GM06990 (cell line): ENCODE data around the gene CIRBP.

Experiments used
- DNase-seq: peaks from one replicate; pipeline ENCODE4 v3.0.0-alpha.2; 2011; ENCODE audit not compliant: insufficient read length; ENCODE audit errors: extremely low read depth
- H3K27me3 ChIP-seq: replicated peaks from 2 replicates; pipeline ENCODE4 v1.6.0; 2011; ENCODE audit warnings: low read length; ENCODE audit not compliant: control insufficient read depth, insufficient read depth
- H3K36me3 ChIP-seq: 2 replicates; pipeline ENCODE4 v1.5.1; 2011; ENCODE audit warnings: low read length; ENCODE audit not compliant: control insufficient read depth, insufficient read depth
- H3K4me3 ChIP-seq: replicated peaks from 2 replicates; pipeline ENCODE4 v1.5.1; 2011; ENCODE audit warnings: low read depth, mild to moderate bottlenecking, control low read depth, low read length
- TF ChIP-seq, protein P1 (sequence below): IDR thresholded peaks from 2 replicates; pipeline ENCODE4 v1.5.1; 2011; ENCODE audit warnings: low read length, control low read depth, mild to moderate bottlenecking, inconsistent platforms; ENCODE audit not compliant: insufficient read depth, poor library complexity, severe bottlenecking

Gene CIRBP

DNA sequence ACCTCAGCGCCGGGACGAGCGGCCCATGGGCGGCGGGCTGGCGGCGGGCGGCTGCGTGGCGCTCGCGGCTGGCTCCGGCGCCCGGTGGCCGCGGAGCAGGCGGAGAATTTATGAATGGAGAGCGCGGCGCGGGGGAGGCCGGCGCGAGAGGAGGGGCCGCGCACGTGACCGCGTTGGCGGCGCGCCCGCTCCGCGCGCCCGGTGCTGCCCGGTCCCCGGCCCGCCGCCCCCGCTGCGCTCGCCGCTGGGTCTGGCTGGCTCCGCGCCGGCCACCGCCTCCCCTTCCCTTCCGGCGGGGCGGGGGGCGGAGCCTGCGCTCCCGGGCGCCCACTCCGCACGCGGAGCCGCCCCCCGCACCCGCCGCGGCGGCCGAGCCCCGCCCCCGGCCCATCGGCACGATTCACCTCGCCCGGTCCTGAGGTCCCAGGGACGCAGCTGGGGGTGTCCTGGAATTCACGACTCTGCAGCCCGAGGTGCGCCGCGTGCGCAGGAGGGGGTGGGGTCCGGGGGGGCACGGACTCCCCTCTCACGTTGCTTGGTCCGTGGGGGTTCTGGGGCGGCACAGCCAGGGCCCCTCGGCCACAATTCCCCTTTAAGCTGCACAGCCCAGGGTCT, 31.3 kb upstream of the CIRBP start, which contains the start of gene CBARP:
CBARP (minus strand) TSS at position 252 of the 615 bp plus-strand sequence. CDS start 1,905 bp downstream, outside the sequence.
- Histone ChIP-seq H3K4me3 (peak within 1 kb of the TSS; percentile 53), H3K27me3 (no peaks in the 10 kb centered on the region), H3K36me3 (no peaks in the 10 kb centered on the region)
- TF ChIP-seq, protein P1, sequence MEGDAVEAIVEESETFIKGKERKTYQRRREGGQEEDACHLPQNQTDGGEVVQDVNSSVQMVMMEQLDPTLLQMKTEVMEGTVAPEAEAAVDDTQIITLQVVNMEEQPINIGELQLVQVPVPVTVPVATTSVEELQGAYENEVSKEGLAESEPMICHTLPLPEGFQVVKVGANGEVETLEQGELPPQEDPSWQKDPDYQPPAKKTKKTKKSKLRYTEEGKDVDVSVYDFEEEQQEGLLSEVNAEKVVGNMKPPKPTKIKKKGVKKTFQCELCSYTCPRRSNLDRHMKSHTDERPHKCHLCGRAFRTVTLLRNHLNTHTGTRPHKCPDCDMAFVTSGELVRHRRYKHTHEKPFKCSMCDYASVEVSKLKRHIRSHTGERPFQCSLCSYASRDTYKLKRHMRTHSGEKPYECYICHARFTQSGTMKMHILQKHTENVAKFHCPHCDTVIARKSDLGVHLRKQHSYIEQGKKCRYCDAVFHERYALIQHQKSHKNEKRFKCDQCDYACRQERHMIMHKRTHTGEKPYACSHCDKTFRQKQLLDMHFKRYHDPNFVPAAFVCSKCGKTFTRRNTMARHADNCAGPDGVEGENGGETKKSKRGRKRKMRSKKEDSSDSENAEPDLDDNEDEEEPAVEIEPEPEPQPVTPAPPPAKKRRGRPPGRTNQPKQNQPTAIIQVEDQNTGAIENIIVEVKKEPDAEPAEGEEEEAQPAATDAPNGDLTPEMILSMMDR = no peak
- DNase-seq = no peak

DNA sequence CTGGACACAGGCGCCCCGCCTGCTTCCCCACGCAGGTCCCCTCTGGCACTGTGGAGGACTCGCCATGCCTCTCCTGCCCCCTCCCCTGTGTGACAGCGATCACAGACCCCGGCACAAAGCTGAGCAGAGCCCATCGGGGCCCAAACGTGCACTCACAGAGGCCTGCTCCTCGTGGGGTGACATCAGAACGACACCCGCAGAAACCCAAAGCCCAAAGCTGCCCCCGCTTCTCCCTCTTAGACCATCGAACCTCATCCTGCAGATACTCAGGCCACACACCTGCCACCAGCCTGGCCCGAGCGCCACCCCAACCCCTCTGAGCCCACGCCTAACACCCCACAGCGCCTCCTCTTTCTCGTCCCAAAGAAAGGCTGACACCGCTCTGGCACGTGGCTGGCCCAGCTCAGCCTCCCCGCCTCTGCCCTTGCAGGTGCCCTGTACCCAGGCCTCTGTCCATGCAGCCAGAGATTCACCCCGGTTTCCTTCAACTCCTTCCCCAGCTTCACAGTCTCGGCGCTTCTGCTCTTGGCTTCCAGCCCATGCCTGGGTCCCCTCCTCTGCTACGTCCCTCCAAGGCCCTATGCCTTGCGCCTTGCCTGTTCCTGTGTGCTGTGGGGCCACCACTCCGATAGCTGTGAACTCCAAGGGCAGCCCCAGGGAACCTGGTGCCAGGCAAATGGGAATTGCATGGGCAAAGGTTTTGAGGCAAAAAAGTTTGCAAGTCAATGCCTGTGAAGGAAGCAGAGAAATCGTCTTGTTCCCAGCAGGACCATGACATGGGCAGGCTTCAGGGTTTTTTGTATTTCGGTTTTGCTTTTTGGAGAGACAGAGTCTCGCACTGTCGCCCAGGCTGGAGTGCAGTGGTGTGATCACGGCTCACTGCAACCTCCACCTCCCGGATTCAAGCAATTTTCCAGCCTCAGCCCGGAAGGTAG, 30.5 kb upstream of the CIRBP start:
- H3K27me3 ChIP-seq = no peaks in the 10 kb centered on the region
- no peaks in the 10 kb centered on the region for H3K36me3 ChIP-seq
- peak overlapping the region; percentile 53; the same call in 1 of the 2 replicates for H3K4me3 ChIP-seq
- TF ChIP-seq, protein P1 = no peak
- DNase-seq = no peak

DNA sequence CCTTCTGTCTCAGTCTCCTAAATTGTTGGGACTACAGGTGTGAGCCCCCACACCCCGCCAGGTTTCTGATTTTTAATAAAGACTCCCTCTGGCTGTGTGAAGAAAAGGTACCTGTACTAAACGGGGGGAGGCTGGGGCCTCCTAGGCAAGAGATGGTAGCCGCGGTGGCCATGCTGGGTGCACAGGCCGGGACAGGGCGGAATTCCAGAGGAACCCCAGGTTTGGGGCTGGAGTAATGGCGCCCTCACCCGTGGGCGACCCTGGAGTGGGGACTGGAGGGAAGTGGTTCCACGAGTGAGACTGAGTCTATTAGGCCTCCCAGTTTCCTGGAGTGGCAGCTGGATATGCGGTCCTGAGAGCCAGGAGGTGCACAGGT, 29.7 kb upstream of the CIRBP start:
- Histone ChIP-seq H3K36me3 (no peaks in the 10 kb centered on the region; the same call in 1 of the 2 replicates), H3K27me3 (no peaks in the 10 kb centered on the region), H3K4me3 (no peak overlapping the region)
- no peak for DNase-seq
- TF ChIP-seq, protein P1 = no peak

DNA sequence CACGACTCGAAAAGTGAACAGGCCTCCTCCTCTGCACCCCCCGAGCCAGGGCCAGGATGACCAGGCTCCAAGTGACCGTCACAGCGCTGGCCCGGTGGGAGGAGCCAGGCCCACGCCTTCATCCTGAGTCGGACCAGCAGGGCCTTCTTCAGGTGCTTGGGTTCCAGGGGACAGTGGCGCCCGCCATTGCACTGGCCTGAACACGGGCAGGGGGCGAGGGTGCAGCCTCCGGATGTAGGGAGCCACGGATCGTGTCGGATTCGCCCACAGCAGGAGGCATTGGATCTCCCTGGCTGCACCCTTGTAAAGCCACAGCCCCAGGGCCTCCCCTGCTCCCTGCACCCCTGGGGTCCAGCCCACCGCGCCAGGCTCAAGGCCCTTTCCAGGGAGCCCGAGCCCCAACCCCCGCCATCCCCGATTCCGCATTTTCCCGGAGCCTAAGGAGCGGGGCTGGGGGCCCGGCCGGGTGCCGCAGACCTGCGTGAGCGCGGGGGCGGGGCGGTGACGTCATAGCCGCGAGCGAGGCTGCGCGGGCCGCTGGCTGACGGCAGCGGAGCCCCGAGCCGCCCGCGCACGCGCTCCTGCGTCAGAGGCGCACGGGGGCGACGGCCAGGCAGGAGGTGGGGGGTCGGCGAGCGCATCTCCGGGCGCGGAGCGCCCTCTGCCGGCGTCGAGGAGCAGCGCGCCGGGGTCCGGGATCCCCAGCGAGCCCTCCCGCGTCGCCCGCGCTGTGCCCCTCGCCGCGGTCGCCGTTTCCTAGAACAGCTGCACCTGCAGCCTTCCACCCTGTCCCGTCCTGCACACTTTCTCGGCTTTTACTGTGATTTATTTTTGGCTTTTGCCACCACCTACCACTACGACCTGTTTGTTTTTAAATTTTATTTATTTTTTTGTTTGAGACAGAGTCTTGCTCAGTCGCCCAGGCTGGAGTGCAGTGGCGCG, 29.1 kb upstream of the CIRBP start:
- H3K36me3 ChIP-seq = no peaks in the 10 kb centered on the region; the same call in none of the 2 replicates
- H3K27me3 ChIP-seq = no peaks in the 10 kb centered on the region
- DNase-seq = peak; percentile 92
- H3K4me3 ChIP-seq = peak overlapping the region; percentile 49
- TF ChIP-seq, protein P1 = peak; percentile 38

DNA sequence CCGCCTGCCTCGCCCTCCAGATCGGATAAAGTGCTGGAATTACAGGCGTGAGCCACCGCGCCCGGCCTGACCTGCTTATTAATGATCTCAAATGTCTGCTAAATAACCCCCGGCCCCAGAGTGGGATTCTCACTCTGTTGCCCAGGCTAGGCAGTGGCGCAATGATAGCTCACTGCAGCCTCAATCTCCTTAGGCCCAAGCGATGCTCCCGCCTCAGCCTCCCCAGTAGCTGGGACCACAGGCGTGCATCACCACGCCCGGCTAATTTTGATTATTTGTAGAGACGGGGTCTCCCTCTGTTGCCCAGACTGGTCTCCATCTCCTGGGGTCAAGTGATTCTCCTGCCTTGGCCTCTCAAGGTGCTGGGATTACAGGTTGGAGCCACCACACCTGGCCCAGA, 28.2 kb upstream of the CIRBP start:
- H3K4me3 ChIP-seq = peak overlapping the region; percentile 88
- H3K36me3 ChIP-seq = no peaks in the 10 kb centered on the region; the same call in none of the 2 replicates
- TF ChIP-seq, protein P1 = no peak
- no peaks in the 10 kb centered on the region for H3K27me3 ChIP-seq
- no peak for DNase-seq
